Measurements from ENCODE around the gene TTC28. TPM values are rescaled to one million over a fixed set of nuclear protein-coding genes. Genes with fewer than 3 reads are reported as not detected.
A peak's percentile ranks its signal among the peaks of the same experiment; 100 is the strongest.
"Not testable (repeated sequence)": the region's sequence is repeated elsewhere in the genome, so short reads cannot be mapped to it uniquely, and the experiment has no call there.

TTC28 gene
- total RNA-seq, 6 experiments from 2014 or later, result 10.8 to 18.9 (median 13.6) TPM

DNA sequence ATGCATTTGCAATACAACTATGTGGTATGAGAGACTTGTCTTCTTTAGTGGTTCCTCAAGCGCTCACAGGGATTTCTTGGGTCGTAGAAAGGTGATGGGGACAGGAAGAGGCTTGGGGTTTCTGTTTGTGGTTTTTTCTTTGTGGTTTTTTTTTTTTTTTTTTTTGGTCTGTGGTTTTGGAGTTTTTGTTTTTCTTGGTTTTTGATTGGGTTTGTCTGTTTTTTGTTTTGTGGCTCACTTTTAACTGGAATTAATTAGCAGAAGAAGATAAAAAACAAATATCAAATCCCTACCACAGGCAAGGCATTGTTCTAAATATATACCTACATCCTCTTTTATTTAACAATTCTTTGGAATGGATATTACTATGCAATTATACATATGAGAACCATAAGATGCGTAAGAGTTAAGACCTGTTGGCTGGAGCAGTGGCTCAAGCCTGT, 5.5 kb downstream of the TTC28 start:
- H3K4me3 Mint-ChIP-seq, result peak overlapping the region; percentile 7; the same call in 1 of the 2 replicates
- no peak overlapping the region; the same call in 1 of the 2 replicates for H3K27ac Mint-ChIP-seq
- peaks cover 27% of the 10 kb centered on the region for H3K4me1 Mint-ChIP-seq (ENCODE audit: low read depth)
- DNase-seq, result peak; percentile 11
- TF ChIP-seq, protein P1, sequence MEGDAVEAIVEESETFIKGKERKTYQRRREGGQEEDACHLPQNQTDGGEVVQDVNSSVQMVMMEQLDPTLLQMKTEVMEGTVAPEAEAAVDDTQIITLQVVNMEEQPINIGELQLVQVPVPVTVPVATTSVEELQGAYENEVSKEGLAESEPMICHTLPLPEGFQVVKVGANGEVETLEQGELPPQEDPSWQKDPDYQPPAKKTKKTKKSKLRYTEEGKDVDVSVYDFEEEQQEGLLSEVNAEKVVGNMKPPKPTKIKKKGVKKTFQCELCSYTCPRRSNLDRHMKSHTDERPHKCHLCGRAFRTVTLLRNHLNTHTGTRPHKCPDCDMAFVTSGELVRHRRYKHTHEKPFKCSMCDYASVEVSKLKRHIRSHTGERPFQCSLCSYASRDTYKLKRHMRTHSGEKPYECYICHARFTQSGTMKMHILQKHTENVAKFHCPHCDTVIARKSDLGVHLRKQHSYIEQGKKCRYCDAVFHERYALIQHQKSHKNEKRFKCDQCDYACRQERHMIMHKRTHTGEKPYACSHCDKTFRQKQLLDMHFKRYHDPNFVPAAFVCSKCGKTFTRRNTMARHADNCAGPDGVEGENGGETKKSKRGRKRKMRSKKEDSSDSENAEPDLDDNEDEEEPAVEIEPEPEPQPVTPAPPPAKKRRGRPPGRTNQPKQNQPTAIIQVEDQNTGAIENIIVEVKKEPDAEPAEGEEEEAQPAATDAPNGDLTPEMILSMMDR (IDR thresholded peaks at IDR 0.05), result no peak
- H3K36me3 Mint-ChIP-seq (ENCODE audit: low read depth), result peaks cover 6% of the 10 kb centered on the region
- H3K27me3 Mint-ChIP-seq (ENCODE audit: insufficient read depth), result peaks cover 2% of the 10 kb centered on the region
- H3K9me3 Mint-ChIP-seq, result no peaks in the 10 kb centered on the region

DNA sequence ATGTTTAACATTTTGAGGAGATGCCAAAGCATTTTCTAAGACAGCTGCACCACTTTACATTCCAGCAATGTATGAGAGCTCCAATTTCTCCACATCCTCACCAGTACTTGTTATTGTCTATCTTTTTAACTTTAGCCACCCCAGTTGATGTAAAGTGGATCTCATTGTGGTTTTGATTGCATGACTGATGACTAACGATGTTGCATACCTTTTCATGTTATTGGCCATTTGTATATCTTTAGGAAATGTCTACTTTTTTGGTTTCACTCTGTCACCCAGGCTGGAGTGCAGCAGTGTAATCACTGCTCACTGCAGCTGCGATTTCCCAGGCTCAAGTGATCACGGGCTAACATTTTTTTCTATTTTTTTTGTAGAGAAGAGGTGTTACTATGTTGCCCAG, 8.9 kb downstream of the TTC28 start:
- Mint-ChIP-seq H3K9me3 (no peaks in the 10 kb centered on the region), H3K36me3 (ENCODE audit: low read depth) (peaks cover 6% of the 10 kb centered on the region), H3K27ac (no peak overlapping the region), H3K27me3 (ENCODE audit: insufficient read depth) (no peaks in the 10 kb centered on the region; the same call in none of the 2 replicates), H3K4me3 (no peak overlapping the region), H3K4me1 (ENCODE audit: low read depth) (peaks cover 20% of the 10 kb centered on the region)
- TF ChIP-seq, protein P1 (IDR thresholded peaks at IDR 0.05), result no peak
- no peak for DNase-seq

GRCh38 chr22:28670161-28670560, 9.5 kb downstream of the TTC28 start:
- H3K27ac Mint-ChIP-seq, result no peak overlapping the region
- no peaks in the 10 kb centered on the region for H3K9me3 Mint-ChIP-seq
- DNase-seq, result no peak

DNA sequence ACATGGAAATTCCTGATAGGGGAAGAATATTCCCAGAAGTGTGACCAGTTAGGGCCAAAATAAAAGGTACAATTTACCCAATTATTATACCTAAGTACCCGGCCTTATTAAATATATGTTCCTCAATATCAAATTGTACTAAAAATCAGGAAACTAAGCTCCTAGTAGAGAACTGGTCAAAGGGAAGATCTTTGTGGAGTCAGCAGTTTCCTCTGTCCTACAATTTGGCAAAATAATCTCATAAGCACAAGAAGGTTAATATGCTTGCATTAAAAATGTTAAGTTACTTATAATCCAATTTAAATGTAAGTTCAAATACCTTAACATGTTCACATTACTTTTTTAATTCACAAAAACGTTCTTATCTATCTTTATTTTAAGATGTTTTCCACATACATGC, 10.3 kb downstream of the TTC28 start:
- no peak overlapping the region for H3K27ac Mint-ChIP-seq
- no peak for DNase-seq
- no peak overlapping the region for H3K4me3 Mint-ChIP-seq
- H3K4me1 Mint-ChIP-seq (ENCODE audit: low read depth), result peaks cover 20% of the 10 kb centered on the region
- no peaks in the 10 kb centered on the region; the same call in none of the 2 replicates for H3K27me3 Mint-ChIP-seq (ENCODE audit: insufficient read depth)
- H3K9me3 Mint-ChIP-seq, result no peaks in the 10 kb centered on the region
- H3K36me3 Mint-ChIP-seq (ENCODE audit: low read depth), result peaks cover 6% of the 10 kb centered on the region
- TF ChIP-seq, protein P1 (IDR thresholded peaks at IDR 0.05), result no peak

More at GRCh38 chr22:28670161-28670560, 9.5 kb downstream of the TTC28 start:
- H3K36me3 Mint-ChIP-seq (ENCODE audit: low read depth), result peaks cover 6% of the 10 kb centered on the region
- H3K4me3 Mint-ChIP-seq, result no peak overlapping the region
- H3K4me1 Mint-ChIP-seq (ENCODE audit: low read depth), result peaks cover 20% of the 10 kb centered on the region
- H3K27me3 Mint-ChIP-seq (ENCODE audit: insufficient read depth), result no peaks in the 10 kb centered on the region; the same call in none of the 2 replicates
- TF ChIP-seq, protein P1 (IDR thresholded peaks at IDR 0.05), result no peak

DNA sequence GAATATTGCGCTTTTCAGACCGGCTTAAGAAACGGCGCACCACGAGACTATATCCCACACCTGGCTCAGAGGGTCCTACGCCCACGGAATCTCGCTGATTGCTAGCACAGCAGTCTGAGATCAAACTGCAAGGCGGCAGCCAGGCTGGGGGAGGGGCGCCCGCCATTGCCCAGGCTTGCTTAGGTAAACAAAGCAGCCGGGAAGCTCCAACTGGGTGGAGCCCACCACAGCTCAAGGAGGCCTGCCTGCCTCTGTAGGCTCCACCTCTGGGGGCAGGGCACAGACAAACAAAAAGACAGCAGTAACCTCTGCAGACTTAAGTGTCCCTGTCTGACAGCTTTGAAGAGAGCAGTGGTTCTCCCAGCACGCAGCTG, 16.1 kb downstream of the TTC28 start:
- not testable (repeated sequence) for H3K4me3 Mint-ChIP-seq; H3K27ac Mint-ChIP-seq; DNase-seq; H3K4me1 Mint-ChIP-seq (ENCODE audit: low read depth); H3K9me3 Mint-ChIP-seq; H3K27me3 Mint-ChIP-seq (ENCODE audit: insufficient read depth); H3K36me3 Mint-ChIP-seq (ENCODE audit: low read depth)

DNA sequence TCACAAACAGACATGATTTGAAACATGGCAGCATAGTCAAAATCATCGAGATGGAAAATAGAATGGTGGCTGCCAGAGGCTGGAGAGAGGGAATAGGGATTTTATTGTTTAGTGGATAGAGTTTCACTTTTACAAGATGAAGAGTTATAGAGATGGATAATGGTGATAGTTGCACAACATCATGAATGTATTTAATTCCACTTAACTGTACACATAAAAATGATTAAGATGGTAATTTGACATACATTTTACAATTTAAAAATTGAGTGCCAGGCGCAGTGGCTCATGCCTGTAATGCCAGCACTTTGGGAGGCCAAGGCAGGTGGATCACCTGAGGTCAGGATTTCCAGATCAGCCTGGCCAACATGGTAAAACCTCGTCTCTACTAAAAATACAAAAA, 21.2 kb downstream of the TTC28 start:
- TF ChIP-seq, protein P1 (IDR thresholded peaks at IDR 0.05), result no peak
- H3K4me1 Mint-ChIP-seq (ENCODE audit: low read depth), result no peaks in the 10 kb centered on the region
- no peaks in the 10 kb centered on the region for H3K9me3 Mint-ChIP-seq
- DNase-seq, result no peak
- H3K4me3 Mint-ChIP-seq, result no peak overlapping the region
- no peaks in the 10 kb centered on the region for H3K27me3 Mint-ChIP-seq (ENCODE audit: insufficient read depth)
- no peak overlapping the region for H3K27ac Mint-ChIP-seq
- no peaks in the 10 kb centered on the region for H3K36me3 Mint-ChIP-seq (ENCODE audit: low read depth)
